Measurements from ENCODE around the gene NPC1. TPM values are rescaled to one million over a fixed set of nuclear protein-coding genes. Genes with fewer than 3 reads are reported as not detected.

NPC1 gene
- total RNA-seq (10 to 100 TPM; 21.8 to 54.5 (median 29.8) TPM), polyA plus RNA-seq (100 to 1,000 TPM in 1 of 2 donors, 10 to 100 TPM in 1; 26.4 to 100 TPM)
- long read RNA-seq, donor 1, partial matches to known transcripts, result 11 of 28 reads
- long read RNA-seq, donor 1, other reads (novel, unspliced or antisense), result 17 of 28 reads
- long read RNA-seq, donor 2, full-length matches to known transcripts, result 2 of 2 reads
- long read RNA-seq, donor 2, partial matches to known transcripts, result 0 of 2 reads
- long read RNA-seq, donor 2, other reads (novel, unspliced or antisense), result 0 of 2 reads
- long read RNA-seq, donor 3, full-length matches to known transcripts, result 26 of 52 reads
- long read RNA-seq, donor 3, partial matches to known transcripts, result 10 of 52 reads
- long read RNA-seq, donor 3, other reads (novel, unspliced or antisense), result 16 of 52 reads

DNA sequence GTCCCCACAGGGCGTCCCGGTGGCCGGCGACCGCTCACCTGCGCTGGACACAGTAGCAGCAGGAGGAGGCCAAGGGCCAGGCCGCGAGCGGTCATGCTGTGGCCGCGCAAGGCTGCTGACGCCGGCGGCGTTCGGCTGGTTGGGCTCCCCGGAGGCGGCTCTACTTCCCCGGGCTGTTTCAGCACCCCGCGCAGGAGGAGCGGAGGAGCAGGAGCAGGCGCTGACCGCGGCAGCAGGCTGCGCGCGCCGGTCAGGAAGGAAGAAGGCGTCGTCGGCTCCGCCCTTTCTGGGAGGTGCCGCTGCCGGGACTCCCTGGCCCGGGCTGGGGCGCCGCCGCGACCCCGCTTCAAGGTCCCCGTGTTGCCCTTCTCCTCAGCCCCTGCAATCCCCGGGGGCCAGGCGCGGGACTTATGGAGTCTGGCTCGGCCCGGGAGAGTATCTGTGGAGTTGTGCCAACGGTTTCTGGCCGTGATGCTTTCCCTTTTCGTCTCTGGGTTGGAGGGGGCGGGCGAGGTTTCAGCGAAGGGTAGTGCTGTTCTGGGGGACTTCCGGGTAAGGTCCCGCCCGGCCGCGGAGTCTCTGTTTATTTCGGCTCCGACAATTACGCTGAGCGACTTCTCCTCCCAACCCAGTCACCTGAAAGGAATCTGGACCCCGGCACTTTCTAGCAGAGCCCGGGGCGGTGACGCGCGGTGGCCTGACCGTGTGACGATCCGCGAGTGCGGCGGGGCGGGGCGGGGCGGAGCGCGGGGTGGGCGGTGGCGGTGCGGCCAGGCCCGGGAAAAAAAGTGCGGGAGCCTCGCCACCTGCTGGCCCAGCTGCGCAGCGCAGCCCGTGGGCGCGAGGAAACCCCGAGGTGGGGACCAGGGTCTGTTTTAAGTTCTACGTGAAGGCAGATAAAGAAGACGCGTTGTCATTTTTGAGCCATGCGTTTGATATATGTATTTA is at the start of gene NPC1:
Gene NPC1, minus strand, starts transcription at position 258 of the 948 bp plus-strand sequence. Its CDS starts 163 bp downstream, at position 95.
- Histone ChIP-seq H3K36me3 (no peaks in the 10 kb centered on the region), H3K4me1 (ENCODE audit: insufficient read depth) (no peaks in the 10 kb centered on the region), H3K9me3 (no peaks in the 10 kb centered on the region), H3K27me3 (no peaks in the 10 kb centered on the region), H3K4me3 (peak within 1 kb of the TSS; percentile 86), H3K27ac (peak within 1 kb of the TSS; percentile 98)
- DNase-seq, result peak; percentile 93 to 96 (median 94)
- WGBS, 3 donors, result 0 to 1% (median 0%) methylated on average over 83 to 95 of the region's 95 CpGs
- intact Hi-C loops (cut with DNase I), result loop anchor here (2.0 to 10.0 kb wide), 5 partner anchors 69 to 84 kb away; partner anchors contain the start of gene RMC1 (in 2 of the 4)
- TF ChIP-seq CTCF (IDR thresholded peaks at IDR 0.05) (peak; percentile 66 to 95 (median 92)), EP300 (IDR thresholded peaks at IDR 0.05) (peak; percentile 31), POLR2A (IDR thresholded peaks at IDR 0.05) (peak; percentile 86)

GRCh38 chr18:23636071-23636399 is 49.7 kb upstream of the NPC1 start:
- no peak overlapping the region for H3K4me3 ChIP-seq
- no peak for DNase-seq
- TF ChIP-seq CTCF (IDR thresholded peaks at IDR 0.05) (no peak), EP300 (IDR thresholded peaks at IDR 0.05) (no peak), POLR2A (IDR thresholded peaks at IDR 0.05) (no peak)
- H3K9me3 ChIP-seq, result no peaks in the 10 kb centered on the region
- no peak overlapping the region for H3K27ac ChIP-seq
- WGBS, 3 donors, result 92 to 97% (median 94%) methylated on average over 3 of the region's 3 CpGs
- H3K4me1 ChIP-seq (ENCODE audit: insufficient read depth), result no peaks in the 10 kb centered on the region
- no peaks in the 10 kb centered on the region for H3K27me3 ChIP-seq
- intact Hi-C loops (cut with DNase I), result no loop called here
- no peaks in the 10 kb centered on the region for H3K36me3 ChIP-seq

DNA sequence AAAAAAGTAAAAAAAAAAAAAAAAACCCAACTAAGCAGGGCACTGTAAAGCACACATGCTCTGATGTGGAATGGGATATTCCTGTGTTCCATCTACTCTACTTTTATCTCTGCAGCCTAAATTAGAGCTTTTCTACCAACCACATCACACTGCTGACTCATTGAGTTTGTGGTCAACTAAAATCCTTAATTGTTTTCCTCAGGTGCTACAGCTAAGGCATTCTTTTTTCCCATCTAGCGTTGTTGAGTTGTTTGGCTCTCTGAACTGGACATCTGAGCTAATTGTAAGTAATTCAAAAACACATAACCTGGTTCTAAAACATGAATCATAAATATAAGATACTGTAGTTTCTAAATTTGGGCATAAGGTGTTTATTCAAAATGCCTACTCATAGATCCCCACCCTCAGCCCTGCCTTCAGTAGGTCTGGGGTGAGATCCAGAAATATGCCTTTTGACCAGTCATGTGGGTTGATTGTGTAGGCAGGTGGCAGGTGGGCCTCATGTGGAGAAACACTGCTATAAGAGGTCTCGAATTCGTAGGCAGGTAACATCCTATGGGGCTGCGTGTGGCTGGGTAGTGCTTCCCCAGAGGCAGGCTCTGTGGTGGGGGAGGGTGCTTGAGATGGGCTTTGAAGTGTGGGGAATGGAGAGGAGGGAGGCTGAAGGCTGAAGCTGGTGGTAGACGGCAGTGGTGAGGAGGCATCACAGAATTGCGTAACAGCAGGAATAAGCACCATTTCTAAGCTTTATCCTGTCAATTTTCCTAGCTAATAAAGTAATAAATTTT is 49.2 kb upstream of the NPC1 start:
- intact Hi-C loops (cut with DNase I), result no loop called here
- no peak for TF ChIP-seq CTCF (IDR thresholded peaks at IDR 0.05)
- no peak for TF ChIP-seq POLR2A (IDR thresholded peaks at IDR 0.05)
- no peak for TF ChIP-seq EP300 (IDR thresholded peaks at IDR 0.05)
- no peak for DNase-seq

GRCh38 chr18:23634692-23635091 is 48.4 kb upstream of the NPC1 start:
- no peaks in the 10 kb centered on the region for H3K36me3 ChIP-seq
- intact Hi-C loops (cut with DNase I), result no loop called here
- 78 to 84% (median 80%) methylated on average over 3 of the region's 3 CpGs for WGBS, 3 donors

More for the DNA sequence above, 49.2 kb upstream of the NPC1 start:
- H3K27me3 ChIP-seq, result no peaks in the 10 kb centered on the region
- no peaks in the 10 kb centered on the region for H3K9me3 ChIP-seq
- H3K4me1 ChIP-seq (ENCODE audit: insufficient read depth), result no peaks in the 10 kb centered on the region
- H3K36me3 ChIP-seq, result no peaks in the 10 kb centered on the region
- H3K4me3 ChIP-seq, result no peak overlapping the region
- no peak overlapping the region for H3K27ac ChIP-seq
- 89 to 93% (median 91%) methylated on average over 6 of the region's 6 CpGs for WGBS, 3 donors

More at GRCh38 chr18:23634692-23635091, 48.4 kb upstream of the NPC1 start:
- H3K4me1 ChIP-seq (ENCODE audit: insufficient read depth), result no peaks in the 10 kb centered on the region
- no peak overlapping the region for H3K27ac ChIP-seq
- TF ChIP-seq EP300 (IDR thresholded peaks at IDR 0.05), result no peak
- TF ChIP-seq CTCF (IDR thresholded peaks at IDR 0.05), result no peak
- no peak for TF ChIP-seq POLR2A (IDR thresholded peaks at IDR 0.05)
- DNase-seq, result no peak
- no peaks in the 10 kb centered on the region for H3K9me3 ChIP-seq
- no peak overlapping the region for H3K4me3 ChIP-seq
- no peaks in the 10 kb centered on the region for H3K27me3 ChIP-seq

All from ovary (tissue), 10 donors.